ENCODE data around the gene RAB33B.

GRCh38 chr4:139514382-139515059 is 60.6 kb downstream of the RAB33B start:
- TF ChIP-seq, protein P1, sequence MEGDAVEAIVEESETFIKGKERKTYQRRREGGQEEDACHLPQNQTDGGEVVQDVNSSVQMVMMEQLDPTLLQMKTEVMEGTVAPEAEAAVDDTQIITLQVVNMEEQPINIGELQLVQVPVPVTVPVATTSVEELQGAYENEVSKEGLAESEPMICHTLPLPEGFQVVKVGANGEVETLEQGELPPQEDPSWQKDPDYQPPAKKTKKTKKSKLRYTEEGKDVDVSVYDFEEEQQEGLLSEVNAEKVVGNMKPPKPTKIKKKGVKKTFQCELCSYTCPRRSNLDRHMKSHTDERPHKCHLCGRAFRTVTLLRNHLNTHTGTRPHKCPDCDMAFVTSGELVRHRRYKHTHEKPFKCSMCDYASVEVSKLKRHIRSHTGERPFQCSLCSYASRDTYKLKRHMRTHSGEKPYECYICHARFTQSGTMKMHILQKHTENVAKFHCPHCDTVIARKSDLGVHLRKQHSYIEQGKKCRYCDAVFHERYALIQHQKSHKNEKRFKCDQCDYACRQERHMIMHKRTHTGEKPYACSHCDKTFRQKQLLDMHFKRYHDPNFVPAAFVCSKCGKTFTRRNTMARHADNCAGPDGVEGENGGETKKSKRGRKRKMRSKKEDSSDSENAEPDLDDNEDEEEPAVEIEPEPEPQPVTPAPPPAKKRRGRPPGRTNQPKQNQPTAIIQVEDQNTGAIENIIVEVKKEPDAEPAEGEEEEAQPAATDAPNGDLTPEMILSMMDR (IDR thresholded peaks at IDR 0.05): no peak
- no peak for TF ChIP-seq POLR2A (IDR thresholded peaks at IDR 0.05)

Measured in right lobe of liver (tissue), 4 donors.